Peyer's patch (tissue), 4 donors: ENCODE results near the gene FOXB2. TPM values are rescaled to one million over a fixed set of nuclear protein-coding genes. Genes with fewer than 3 reads are reported as not detected.

Experiments used
- DNase-seq, 3 donors: peaks; one replicate each; pipeline ENCODE4 v3.0.0-alpha.2; 2017 to 2019
- H3K27ac ChIP-seq, 4 donors: fragments of 200-600 bp; sonication (generic); one replicate each; pipeline ENCODE4 v1.5.1; 2016 to 2019
- H3K27me3 ChIP-seq, 2 donors: fragments of 200-600 bp; sonication (generic); one replicate each; pipeline ENCODE4 v1.5.1; 2019
- H3K36me3 ChIP-seq, 3 donors: fragments of 200-600 bp; sonication (generic); one replicate each; pipeline ENCODE4 v1.5.1; 2016 to 2019
- H3K4me1 ChIP-seq, 4 donors: fragments of 200-600 bp; sonication (generic); one replicate each; pipeline ENCODE4 v1.5.1; 2016 to 2019
- H3K4me3 ChIP-seq, 4 donors: fragments of 200-600 bp; sonication (generic); 1 replicate in 3 of 4; 2 replicates in 1 of 4; pipeline ENCODE4 v1.5.1; 2016 to 2019; ENCODE audit warnings: mild to moderate bottlenecking in 1 of 4
- H3K9me3 ChIP-seq, 4 donors: fragments of 200-600 bp; sonication (generic); one replicate each; pipeline ENCODE4 v1.5.1; 2016 to 2019; ENCODE audit warnings: mild to moderate bottlenecking in 1 of 4
- CTCF ChIP-seq, 6 experiments: fragments of 450-650 bp in 4 of 6; fragments of 200-600 bp in 2 of 6; sonication (generic) in 1 of 6; IDR thresholded peaks; one replicate each; pipeline ENCODE4 v1.5.1; 2017 to 2019; ENCODE audit warnings: antibody characterized with exemption in 6 of 6, mild to moderate bottlenecking in 3 of 6, moderate library complexity in 1 of 6
- POLR2A ChIP-seq, 2 donors: fragments of 450-650 bp; IDR thresholded peaks; one replicate each; pipeline ENCODE4 v1.5.1; 2017; ENCODE audit warnings: antibody characterized with exemption in 2 of 2, mild to moderate bottlenecking in 2 of 2, moderate library complexity in 2 of 2
- small RNA-seq, 2 donors: library from RNA; depleted of rRNA; stranded (forward); fragments of <200 nt; gene quantifications; one replicate each; pipeline ENCODE3, GENCODE V24; 2016
- total RNA-seq, 4 donors: library from RNA; depleted of rRNA; stranded (reverse); fragments of >200 nt; gene quantifications; one replicate each; pipeline ENCODE4 v1.1.0, GENCODE V29; 2016

FOXB2 gene
- total RNA-seq, 4 donors from 2014 or later = not detected

- no peaks in the 10 kb centered on the region for H3K36me3 ChIP-seq
- no peak for DNase-seq
- H3K27ac ChIP-seq = no peak overlapping the region
- TF ChIP-seq POLR2A (IDR thresholded peaks at IDR 0.05) (no peak), CTCF (IDR thresholded peaks at IDR 0.05) (no peak)
- no peak overlapping the region for H3K4me3 ChIP-seq
- H3K27me3 ChIP-seq = no peaks in the 10 kb centered on the region
- H3K4me1 ChIP-seq = no peaks in the 10 kb centered on the region
- no peaks in the 10 kb centered on the region for H3K9me3 ChIP-seq
Observed at GRCh38 chr9:77063645-77064285, 44.3 kb downstream of the FOXB2 start.

- H3K9me3 ChIP-seq = no peaks in the 10 kb centered on the region
- H3K27me3 ChIP-seq = no peaks in the 10 kb centered on the region
- TF ChIP-seq CTCF (IDR thresholded peaks at IDR 0.05) (no peak), POLR2A (IDR thresholded peaks at IDR 0.05) (no peak)
- no peak overlapping the region for H3K27ac ChIP-seq
- H3K36me3 ChIP-seq = no peaks in the 10 kb centered on the region
- no peak overlapping the region for H3K4me3 ChIP-seq
- DNase-seq = no peak
- H3K4me1 ChIP-seq = no peaks in the 10 kb centered on the region
Observed at GRCh38 chr9:77066388-77066787, 46.9 kb downstream of the FOXB2 start.

Small RNAs within 50 kb of the gene (small RNA-seq; reads per million reads assigned to genes)
- 0 reads per million in 2 donors for gene ATP5MFP3

Other genes with a start within 250 kb of the FOXB2 start
- 10 to 100 TPM; 15.6 to 37.8 (median 26.1) TPM for gene PRUNE2, start 113.5 kb upstream of the FOXB2 start, total RNA-seq
- gene VPS13A, start 157.9 kb downstream of the FOXB2 start, total RNA-seq = 100 to 1,000 TPM in 3 of 4 donors, 10 to 100 TPM in 1; 81.7 to 197 (median 169) TPM